Measurements from ENCODE around the gene PLPP7. TPM values are rescaled to one million over a fixed set of nuclear protein-coding genes. Genes with fewer than 3 reads are reported as not detected.
"Not testable (repeated sequence)": the region's sequence is repeated elsewhere in the genome, so short reads cannot be mapped to it uniquely, and the experiment has no call there.

PLPP7 gene
- total RNA-seq, 1 experiment from 2014 or later, result 0.56 TPM

- DNase-seq (ENCODE audit: low read depth), result no peak
Observed at GRCh38 chr9:131330814-131331600, 41.5 kb downstream of the PLPP7 start.

- DNase-seq (ENCODE audit: low read depth), result not testable (repeated sequence)
Observed at GRCh38 chr9:131331996-131332395, 42.5 kb downstream of the PLPP7 start.

DNA sequence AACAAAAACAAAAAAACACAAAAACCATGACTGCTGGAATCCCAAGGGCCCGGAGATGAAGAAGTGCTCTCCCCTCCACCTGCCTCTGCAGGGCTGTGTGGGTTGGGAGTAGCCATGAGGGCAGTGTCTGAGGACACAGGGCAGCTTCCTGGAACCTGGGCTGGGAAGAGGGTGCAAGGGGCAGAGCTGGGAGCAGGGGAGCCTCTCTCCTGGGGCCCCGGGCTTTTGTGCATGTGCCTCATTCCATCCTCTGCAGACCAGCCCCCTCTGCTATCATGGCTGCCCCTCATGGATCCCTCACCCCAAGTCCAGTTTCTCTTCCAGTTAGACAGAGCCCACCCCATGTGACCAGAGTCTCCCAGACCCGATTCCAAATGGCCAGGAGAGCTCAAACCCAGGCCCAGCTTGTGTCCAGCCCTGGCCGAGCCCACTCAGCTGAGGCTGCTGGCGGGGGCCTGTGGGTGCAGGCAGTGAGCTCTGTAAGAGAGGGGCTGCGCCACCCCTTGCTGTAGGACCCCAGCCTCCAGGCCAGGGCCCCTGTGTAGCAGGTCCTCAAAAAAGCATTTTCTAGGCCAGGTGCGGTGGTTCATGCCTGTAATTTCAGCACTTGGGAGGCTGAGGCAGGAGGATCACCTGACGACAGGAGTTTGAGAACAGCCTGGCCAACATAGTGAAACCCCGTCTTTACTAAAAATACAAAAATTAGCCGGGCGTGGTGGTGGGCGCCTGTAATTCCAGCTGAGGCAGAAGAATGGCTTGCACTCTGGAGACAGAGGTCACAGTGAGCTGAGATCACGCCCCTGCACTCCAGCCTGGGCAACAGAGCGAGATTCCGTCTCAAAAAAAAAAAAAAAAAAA, 44.5 kb downstream of the PLPP7 start:
- DNase-seq (ENCODE audit: low read depth), result no peak

GRCh38 chr9:131334629-131335367, 45.3 kb downstream of the PLPP7 start:
- DNase-seq (ENCODE audit: low read depth), result no peak

DNA sequence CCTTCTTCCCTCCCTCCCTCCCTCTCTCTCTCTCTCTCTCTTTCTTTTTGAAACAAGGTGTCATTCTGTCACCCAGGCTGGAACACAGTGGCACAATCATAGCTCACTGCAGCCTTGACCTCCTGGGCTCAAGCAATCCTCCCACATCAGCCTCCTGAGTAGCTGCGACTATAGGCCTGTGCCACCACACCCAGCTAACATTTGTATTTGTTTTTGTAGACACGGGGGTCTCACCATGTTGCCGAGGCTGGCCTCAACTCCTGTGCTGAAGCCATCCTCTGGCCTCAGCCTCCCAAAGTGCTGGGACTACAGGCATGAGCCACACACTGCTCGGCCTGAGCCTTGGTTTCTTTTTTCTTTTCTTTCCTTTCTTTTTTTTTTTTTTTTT, 45.8 kb downstream of the PLPP7 start:
- DNase-seq (ENCODE audit: low read depth), result no peak

DNA sequence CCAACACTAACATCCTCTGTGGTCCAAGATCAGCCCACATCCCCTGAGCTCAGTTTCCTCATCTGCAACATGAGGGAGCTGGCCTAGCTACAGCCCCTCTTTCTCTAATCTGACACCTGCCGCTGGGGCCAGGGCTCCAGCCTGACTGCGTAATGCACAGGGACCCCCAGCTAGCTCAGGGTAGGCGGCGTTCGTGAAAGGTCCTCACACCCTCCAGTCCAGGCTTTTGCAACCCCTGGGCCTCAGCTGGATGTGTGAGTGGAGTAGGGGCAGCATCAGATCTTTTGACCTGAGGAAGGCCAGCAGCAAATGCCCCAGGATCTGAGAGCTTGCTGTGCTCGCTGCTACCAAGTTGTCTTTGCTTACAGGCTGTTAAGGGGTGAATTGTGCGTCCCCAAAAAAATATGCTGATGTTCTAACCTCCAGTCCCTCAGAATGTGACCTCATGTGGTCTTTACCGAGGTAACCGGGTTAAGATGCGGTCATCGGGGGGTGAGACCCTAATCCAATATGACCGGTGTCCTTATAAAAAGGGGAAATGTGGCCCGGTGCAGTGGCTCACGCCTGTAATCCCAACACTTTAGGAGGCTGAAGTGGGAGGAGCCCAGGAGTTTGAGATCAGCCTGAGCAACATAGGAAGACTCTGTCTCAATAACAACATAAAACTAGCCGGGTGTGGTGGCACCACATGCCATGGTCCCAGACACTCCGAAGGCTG, 47.8 kb downstream of the PLPP7 start:
- no peak for DNase-seq (ENCODE audit: low read depth)

GRCh38 chr9:131339212-131339611, 49.7 kb downstream of the PLPP7 start:
- not testable (repeated sequence) for DNase-seq (ENCODE audit: low read depth)

- DNase-seq (ENCODE audit: low read depth), result not testable (repeated sequence)
Observed at GRCh38 chr9:131344931-131345535, 55.5 kb downstream of the PLPP7 start.

- DNase-seq (ENCODE audit: low read depth), result no peak
Observed at GRCh38 chr9:131346559-131346958, 57.0 kb downstream of the PLPP7 start.

- no peak for DNase-seq (ENCODE audit: low read depth)
Observed at GRCh38 chr9:131347376-131348020, 58.0 kb downstream of the PLPP7 start.

DNA sequence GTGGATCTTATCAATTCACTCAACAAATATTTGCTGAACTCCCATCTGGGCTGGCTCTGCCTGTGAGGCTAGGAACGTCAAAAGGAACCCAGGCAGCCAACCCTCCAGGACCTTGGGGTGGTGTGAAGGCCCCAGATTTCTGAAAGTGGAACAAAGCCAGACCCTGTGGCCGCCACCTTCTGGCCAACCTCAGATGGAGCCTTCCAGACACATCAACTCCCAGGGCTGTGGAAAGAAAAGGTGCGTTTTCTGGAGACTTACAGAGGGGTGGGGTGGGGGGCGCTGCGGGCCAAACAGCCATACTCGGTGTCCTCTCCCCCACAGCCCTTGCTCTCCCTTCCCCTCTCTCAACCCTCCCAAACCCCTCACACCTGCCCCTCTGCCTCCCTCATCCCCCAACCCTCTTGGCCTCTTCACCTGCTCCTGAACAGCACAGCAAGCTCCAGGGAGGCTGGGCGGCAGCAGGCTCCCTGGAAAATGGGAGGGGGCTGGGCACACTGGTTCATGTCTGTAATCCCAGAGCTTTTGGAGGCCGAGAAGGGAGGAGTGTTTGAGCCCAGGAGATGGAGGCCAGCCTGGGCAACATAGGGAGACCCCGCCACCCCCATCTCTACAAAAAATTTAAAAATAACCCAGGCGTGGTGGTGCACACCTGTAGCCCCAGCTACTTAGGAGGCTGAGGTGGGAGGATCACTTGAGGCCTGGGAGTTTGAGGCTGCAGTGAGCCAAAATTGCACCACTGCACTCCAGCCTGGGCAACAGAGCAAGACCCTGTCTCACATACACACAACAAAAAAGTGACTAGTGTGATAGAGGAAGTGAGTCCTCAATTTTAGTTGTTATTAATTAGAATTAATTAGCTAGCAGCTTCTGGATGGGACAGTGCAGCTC, 59.4 kb downstream of the PLPP7 start:
- DNase-seq (ENCODE audit: low read depth), result no peak

DNA sequence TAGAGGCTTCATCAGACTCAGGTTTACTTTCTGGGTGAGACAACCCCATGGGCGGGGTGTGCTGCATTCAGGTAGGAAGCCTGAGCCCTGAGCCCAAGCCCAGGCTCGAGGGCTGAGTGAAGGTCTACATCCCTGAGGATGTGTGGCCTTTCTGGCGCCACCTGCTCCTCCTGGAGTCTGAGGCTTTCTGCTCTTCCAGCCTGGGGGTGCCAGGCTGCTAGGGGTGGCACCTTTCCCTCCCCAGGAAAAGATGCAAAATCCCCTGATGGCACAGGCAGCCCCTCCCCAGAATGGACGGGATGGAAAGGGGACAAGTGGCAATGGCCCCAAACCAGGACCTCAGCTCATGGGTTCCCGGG, 60.0 kb downstream of the PLPP7 start:
- DNase-seq (ENCODE audit: low read depth), result no peak

GRCh38 chr9:131349881-131350563, 60.5 kb downstream of the PLPP7 start:
- peak; percentile 73 for DNase-seq (ENCODE audit: low read depth)

GRCh38 chr9:131356479-131356878, 67.0 kb downstream of the PLPP7 start:
- not testable (repeated sequence) for DNase-seq (ENCODE audit: low read depth)

DNA sequence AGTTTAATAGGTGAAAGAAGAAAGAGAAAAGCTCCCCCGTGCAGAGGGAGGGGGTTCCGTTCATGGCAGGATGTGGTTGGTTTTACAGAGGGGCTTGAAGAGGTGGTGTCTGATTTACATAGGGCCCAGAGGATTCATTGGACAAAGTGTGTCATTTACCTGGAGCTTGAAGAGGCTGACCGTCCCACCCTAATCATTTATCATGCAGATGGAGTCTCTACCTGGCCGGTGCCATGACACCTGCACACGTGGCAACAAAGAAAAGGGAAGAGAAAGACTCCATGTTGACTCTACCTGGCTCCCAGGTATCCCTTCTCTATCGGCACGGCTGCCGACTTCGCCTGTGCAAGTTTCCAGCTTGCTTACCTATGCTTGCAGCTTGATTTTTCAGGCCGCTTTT, 69.0 kb downstream of the PLPP7 start:
- DNase-seq (ENCODE audit: low read depth), result no peak
